Thoracic aorta (tissue), 2 donors: Measurements from ENCODE around the gene PRMT2. TPM values are rescaled to one million over a fixed set of nuclear protein-coding genes. Genes with fewer than 3 reads are reported as not detected.

Experiments
- ATAC-seq: fragments of 150-250 bp; one replicate; pipeline ENCODE4 v1.8.0; 2017; ENCODE audit warnings: low read depth; ENCODE audit not compliant: insufficient number of reproducible peaks, low FRiP score
- DNase-seq: peaks from one replicate; pipeline ENCODE4 v3.0.0-alpha.2; 2020; ENCODE audit warnings: low spot score
- H3K27ac ChIP-seq, 2 donors: fragments of 200-600 bp; sonication (generic); 1 replicate in 1 of 2; 2 replicates in 1 of 2; pipeline ENCODE4 v1.5.1; 2016; ENCODE audit warnings: mild to moderate bottlenecking in 2 of 2, moderate library complexity in 2 of 2
- H3K27me3 ChIP-seq: fragments of 200-600 bp; sonication (generic); replicated peaks from 2 replicates; pipeline ENCODE4 v1.6.0; 2016; ENCODE audit warnings: mild to moderate bottlenecking; ENCODE audit not compliant: insufficient read depth
- H3K36me3 ChIP-seq: fragments of 200-600 bp; sonication (generic); one replicate; pipeline ENCODE4 v1.5.1; 2016
- H3K4me1 ChIP-seq, 2 donors: fragments of 200-600 bp; sonication (generic); 1 replicate in 1 of 2; 2 replicates in 1 of 2; pipeline versions ENCODE4 v1.5.1 to v1.6.0; 2016; ENCODE audit warnings: low read depth in 2 of 2, mild to moderate bottlenecking in 1 of 2; ENCODE audit not compliant: control insufficient read depth in 1 of 2
- H3K4me3 ChIP-seq: fragments of 200-600 bp; sonication (generic); 2 replicates; pipeline ENCODE4 v1.5.1; 2016; ENCODE audit warnings: mild to moderate bottlenecking
- H3K9me3 ChIP-seq: fragments of 200-600 bp; sonication (generic); 2 replicates; pipeline ENCODE4 v1.5.1; 2016
- CTCF ChIP-seq: fragments of 200-600 bp; sonication (generic); IDR thresholded peaks from one replicate; pipeline ENCODE4 v1.5.1; 2019; ENCODE audit warnings: antibody characterized with exemption
- total RNA-seq, 2 donors: library from RNA; depleted of rRNA; stranded (reverse); fragments of >200 nt; gene quantifications; one replicate each; pipeline versions ENCODE4 v1.1.0 to v1.2.3, GENCODE V29; 2016

PRMT2 gene
- total RNA-seq, 2 donors from 2014 or later: 125 to 126 TPM

DNA sequence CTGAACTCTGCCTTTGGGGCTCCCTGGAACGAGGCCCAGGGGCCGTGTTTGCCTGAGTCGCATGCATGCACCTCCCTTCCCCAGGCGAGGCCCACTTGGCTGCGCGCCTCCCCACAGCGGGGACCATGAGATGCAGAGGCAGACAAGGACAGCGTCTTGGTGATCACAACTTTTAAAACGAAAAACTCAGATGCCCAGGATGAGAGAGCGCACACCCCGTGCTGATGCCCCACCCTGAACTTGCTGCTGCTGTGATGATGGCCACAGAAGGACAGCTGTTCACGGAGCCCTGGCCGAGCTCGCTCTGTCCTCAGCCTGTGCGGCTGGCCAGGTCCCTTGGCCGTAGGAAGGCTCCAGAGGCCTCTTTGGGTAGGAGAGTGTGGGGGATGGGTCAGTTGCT lies 11.4 kb upstream of the PRMT2 start:
- Histone ChIP-seq H3K27me3 (no peaks in the 10 kb centered on the region), H3K4me1 (peaks cover 8 to 24% of the 10 kb centered on the region in 2 donors), H3K9me3 (peaks cover 10% of the 10 kb centered on the region), H3K36me3 (no peaks in the 10 kb centered on the region), H3K4me3 (no peak overlapping the region), H3K27ac (no peak overlapping the region)
- no peak for ATAC-seq
- no peak for DNase-seq
- TF ChIP-seq CTCF: no peak

DNA sequence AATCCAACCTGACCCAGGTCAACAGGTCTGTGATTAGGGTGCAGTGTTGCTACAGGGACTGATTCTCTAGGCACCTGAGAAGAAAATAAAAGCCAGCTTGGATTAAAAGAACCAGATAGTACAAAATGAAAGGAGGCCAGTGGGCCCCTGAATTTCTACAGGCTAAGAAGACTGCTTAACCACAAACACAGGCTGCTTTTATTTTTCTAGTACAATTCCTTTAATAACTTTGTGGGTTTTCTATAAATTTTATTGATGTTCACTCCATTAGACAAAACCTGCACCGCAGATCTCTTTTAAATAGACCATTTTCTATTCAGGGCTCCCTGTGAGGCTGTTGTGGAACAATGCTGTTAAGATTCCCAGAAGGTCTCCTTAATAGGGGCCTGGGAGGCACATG lies 9.7 kb upstream of the PRMT2 start:
- H3K4me3 ChIP-seq: no peak overlapping the region
- peaks cover 10% of the 10 kb centered on the region for H3K9me3 ChIP-seq
- H3K27ac ChIP-seq: no peak overlapping the region
- H3K4me1 ChIP-seq: peaks cover 8 to 24% of the 10 kb centered on the region in 2 donors
- no peaks in the 10 kb centered on the region for H3K36me3 ChIP-seq
- no peak for TF ChIP-seq CTCF
- no peak for DNase-seq
- no peak for ATAC-seq
- H3K27me3 ChIP-seq: no peaks in the 10 kb centered on the region

- Histone ChIP-seq H3K4me3 (no peak overlapping the region), H3K36me3 (no peaks in the 10 kb centered on the region), H3K27me3 (no peaks in the 10 kb centered on the region), H3K27ac (no peak overlapping the region), H3K9me3 (peaks cover 10% of the 10 kb centered on the region), H3K4me1 (peaks cover 7 to 20% of the 10 kb centered on the region in 2 donors)
- TF ChIP-seq CTCF: no peak
- ATAC-seq (no peak), DNase-seq (no peak)
These were observed 8.9 kb upstream of the PRMT2 start for GRCh38 chr21:46626536-46626935.

GRCh38 chr21:46626975-46627501 lies 8.4 kb upstream of the PRMT2 start:
- no peaks in the 10 kb centered on the region for H3K36me3 ChIP-seq
- H3K27me3 ChIP-seq: no peaks in the 10 kb centered on the region
- H3K4me1 ChIP-seq: peaks cover 3 to 15% of the 10 kb centered on the region in 2 donors
- H3K27ac ChIP-seq: no peak overlapping the region
- no peak for TF ChIP-seq CTCF
- DNase-seq (no peak), ATAC-seq (no peak)
- H3K4me3 ChIP-seq: no peak overlapping the region
- H3K9me3 ChIP-seq: peaks cover 10% of the 10 kb centered on the region

GRCh38 chr21:46627726-46628125 lies 7.7 kb upstream of the PRMT2 start:
- H3K27me3 ChIP-seq: no peaks in the 10 kb centered on the region

More at GRCh38 chr21:46627726-46628125, 7.7 kb upstream of the PRMT2 start:
- H3K36me3 ChIP-seq: no peaks in the 10 kb centered on the region
- TF ChIP-seq CTCF: no peak
- DNase-seq (no peak), ATAC-seq (no peak)
- no peak overlapping the region for H3K4me3 ChIP-seq
- H3K4me1 ChIP-seq: peaks cover 3 to 8% of the 10 kb centered on the region in 2 donors
- no peak overlapping the region for H3K27ac ChIP-seq
- H3K9me3 ChIP-seq: peaks cover 10% of the 10 kb centered on the region
